ENCODE measurements around the gene ECEL1.

- TF ChIP-seq CTCF (conservative IDR thresholded peaks at IDR 0.05; ENCODE audit: low read depth, low read length), result no peak
- TF ChIP-seq POLR2A (IDR thresholded peaks at IDR 0.05; ENCODE audit: low read depth, low read length), result no peak
- no peak for TF ChIP-seq USF2 (IDR thresholded peaks at IDR 0.05; ENCODE audit: low read depth, low read length)
- no peak for TF ChIP-seq RAD21 (IDR thresholded peaks at IDR 0.05; ENCODE audit: low read length)
- no peak for TF ChIP-seq RFX5 (IDR thresholded peaks at IDR 0.05; ENCODE audit: low read depth, low read length)
- TF ChIP-seq ELK1 (IDR thresholded peaks at IDR 0.05; ENCODE audit: borderline replicate concordance, low read depth, low read length), result no peak
- TF ChIP-seq MAFK (IDR thresholded peaks at IDR 0.05; ENCODE audit: low read depth, low read length), result no peak
- no peak for TF ChIP-seq BHLHE40 (IDR thresholded peaks at IDR 0.05; ENCODE audit: low read depth, low read length)
- no peak for TF ChIP-seq SMC3 (IDR thresholded peaks at IDR 0.05; ENCODE audit: low read depth, low read length)
- no peak for TF ChIP-seq FOS (IDR thresholded peaks at IDR 0.05; ENCODE audit: low read depth, low read length)
- no peak for TF ChIP-seq CEBPB (IDR thresholded peaks at IDR 0.05; ENCODE audit: low read depth, low read length)
Measured at GRCh38 chr2:232463701-232464543, 23.7 kb downstream of the ECEL1 start.
